SJSA1 (cell line): ENCODE measurements around the gene CYP8B1. TPM values are rescaled to one million over a fixed set of nuclear protein-coding genes. Genes with fewer than 3 reads are reported as not detected.

Experiments used
- DNase-seq, 2 experiments: peaks; one replicate each; pipeline ENCODE4 v3.0.0-alpha.2; 2015 to 2020; ENCODE audit warnings: low spot score in 2 of 2, low read depth in 1 of 2
- H3K27ac ChIP-seq: fragments of 250-450 bp; sonication (Bioruptor Pico); 2 replicates; pipeline ENCODE4 v1.5.1; 2020; ENCODE audit warnings: mild to moderate bottlenecking, moderate library complexity
- H3K27me3 ChIP-seq: fragments of 250-450 bp; sonication (Bioruptor Pico); replicated peaks from 2 replicates; pipeline ENCODE4 v1.5.1; 2020; ENCODE audit warnings: mild to moderate bottlenecking, moderate library complexity
- H3K36me3 ChIP-seq: fragments of 250-450 bp; sonication (Bioruptor Pico); 2 replicates; pipeline ENCODE4 v1.5.1; 2020; ENCODE audit warnings: mild to moderate bottlenecking
- H3K4me1 ChIP-seq: fragments of 250-450 bp; sonication (Bioruptor Pico); replicated peaks from 2 replicates; pipeline ENCODE4 v1.6.1; 2021; ENCODE audit warnings: mild to moderate bottlenecking
- H3K4me3 ChIP-seq: fragments of 250-450 bp; sonication (Bioruptor Pico); 2 replicates; pipeline ENCODE4 v1.5.1; 2020; ENCODE audit warnings: mild to moderate bottlenecking
- H3K9me3 ChIP-seq: fragments of 250-450 bp; sonication (Bioruptor Pico); replicated peaks from 2 replicates; pipeline ENCODE4 v1.5.1; 2020; ENCODE audit warnings: mild to moderate bottlenecking
- total RNA-seq: library from RNA; depleted of rRNA; stranded (reverse); fragments of >200 nt; shearing (Covaris generic); gene quantifications from 2 replicates; pipeline ENCODE4 v1.2.3, GENCODE V29; 2014; rRNA removed

The CYP8B1 gene
- total RNA-seq, result not detected in 2 replicates

GRCh38 chr3:42875325-42876151 lies at the start of gene CYP8B1:
CYP8B1 (minus strand) TSS chr3:42875879; CDS start chr3:42875816, 63 bp downstream.
- DNase-seq, result no peak
- H3K36me3 ChIP-seq, result no peaks in the 10 kb centered on the region
- H3K27me3 ChIP-seq, result no peaks in the 10 kb centered on the region
- H3K27ac ChIP-seq, result no peak within 1 kb of the TSS
- no peak within 1 kb of the TSS for H3K4me3 ChIP-seq
- peaks cover 2% of the 10 kb centered on the region for H3K4me1 ChIP-seq
- H3K9me3 ChIP-seq, result no peaks in the 10 kb centered on the region

GRCh38 chr3:42923606-42924005 lies 47.9 kb upstream of the CYP8B1 start:
- Histone ChIP-seq H3K9me3 (no peaks in the 10 kb centered on the region), H3K36me3 (no peaks in the 10 kb centered on the region), H3K27me3 (no peaks in the 10 kb centered on the region), H3K4me3 (no peak overlapping the region), H3K27ac (no peak overlapping the region), H3K4me1 (no peaks in the 10 kb centered on the region)
- DNase-seq, result no peak

- no peak for DNase-seq
- no peaks in the 10 kb centered on the region for H3K27me3 ChIP-seq
- H3K27ac ChIP-seq, result no peak overlapping the region
- no peaks in the 10 kb centered on the region for H3K4me1 ChIP-seq
- no peaks in the 10 kb centered on the region for H3K36me3 ChIP-seq
- no peak overlapping the region for H3K4me3 ChIP-seq
- H3K9me3 ChIP-seq, result peaks cover 15% of the 10 kb centered on the region
Observed at GRCh38 chr3:42914771-42915515, 39.3 kb upstream of the CYP8B1 start.

- no peak for DNase-seq
- H3K4me3 ChIP-seq, result no peak overlapping the region
- no peaks in the 10 kb centered on the region for H3K27me3 ChIP-seq
- H3K36me3 ChIP-seq, result no peaks in the 10 kb centered on the region
- peaks cover 15% of the 10 kb centered on the region for H3K9me3 ChIP-seq
- no peaks in the 10 kb centered on the region for H3K4me1 ChIP-seq
- no peak overlapping the region for H3K27ac ChIP-seq
Observed at GRCh38 chr3:42911551-42911950, 35.9 kb upstream of the CYP8B1 start.

GRCh38 chr3:42908675-42909074 lies 33.0 kb upstream of the CYP8B1 start:
- Histone ChIP-seq H3K27ac (no peak overlapping the region), H3K36me3 (no peaks in the 10 kb centered on the region), H3K4me3 (no peak overlapping the region), H3K27me3 (no peaks in the 10 kb centered on the region), H3K4me1 (no peaks in the 10 kb centered on the region), H3K9me3 (no peaks in the 10 kb centered on the region; the same call in 1 of the 2 replicates)
- DNase-seq, result no peak

GRCh38 chr3:42906848-42907183 lies 31.1 kb upstream of the CYP8B1 start:
- Histone ChIP-seq H3K4me3 (no peak overlapping the region), H3K27me3 (no peaks in the 10 kb centered on the region), H3K9me3 (no peaks in the 10 kb centered on the region; the same call in 1 of the 2 replicates), H3K36me3 (no peaks in the 10 kb centered on the region), H3K4me1 (no peaks in the 10 kb centered on the region), H3K27ac (no peak overlapping the region)
- DNase-seq, result no peak

GRCh38 chr3:42906070-42906847 lies 30.6 kb upstream of the CYP8B1 start, which contains the start of gene ZNF662:
ZNF662 (plus strand) TSS chr3:42906142; CDS start chr3:42908115, 1,973 bp downstream.
- DNase-seq, result no peak
- Histone ChIP-seq H3K27ac (no peak within 1 kb of the TSS), H3K4me1 (no peaks in the 10 kb centered on the region), H3K36me3 (no peaks in the 10 kb centered on the region), H3K9me3 (no peaks in the 10 kb centered on the region), H3K27me3 (no peaks in the 10 kb centered on the region), H3K4me3 (no peak within 1 kb of the TSS)

- no peaks in the 10 kb centered on the region for H3K4me1 ChIP-seq
- H3K27ac ChIP-seq, result no peak overlapping the region
- no peaks in the 10 kb centered on the region for H3K36me3 ChIP-seq
- no peak overlapping the region for H3K4me3 ChIP-seq
- no peaks in the 10 kb centered on the region for H3K9me3 ChIP-seq
- H3K27me3 ChIP-seq, result no peaks in the 10 kb centered on the region
- no peak for DNase-seq
Observed at GRCh38 chr3:42905740-42906069, 30.0 kb upstream of the CYP8B1 start.

GRCh38 chr3:42904076-42904475 lies 28.4 kb upstream of the CYP8B1 start:
- Histone ChIP-seq H3K27ac (no peak overlapping the region), H3K9me3 (no peaks in the 10 kb centered on the region), H3K27me3 (no peaks in the 10 kb centered on the region), H3K36me3 (no peaks in the 10 kb centered on the region), H3K4me3 (no peak overlapping the region), H3K4me1 (no peaks in the 10 kb centered on the region)
- DNase-seq, result no peak

GRCh38 chr3:42902257-42902656 lies 26.6 kb upstream of the CYP8B1 start:
- no peak overlapping the region for H3K4me3 ChIP-seq
- no peaks in the 10 kb centered on the region for H3K4me1 ChIP-seq
- H3K27ac ChIP-seq, result no peak overlapping the region
- H3K27me3 ChIP-seq, result no peaks in the 10 kb centered on the region
- H3K9me3 ChIP-seq, result no peaks in the 10 kb centered on the region
- no peaks in the 10 kb centered on the region for H3K36me3 ChIP-seq
- no peak for DNase-seq

- no peaks in the 10 kb centered on the region for H3K36me3 ChIP-seq
- no peak overlapping the region for H3K4me3 ChIP-seq
- H3K27ac ChIP-seq, result no peak overlapping the region
- no peaks in the 10 kb centered on the region for H3K9me3 ChIP-seq
- H3K4me1 ChIP-seq, result no peaks in the 10 kb centered on the region
- no peaks in the 10 kb centered on the region for H3K27me3 ChIP-seq
- DNase-seq, result no peak
Observed at GRCh38 chr3:42901073-42901415, 25.4 kb upstream of the CYP8B1 start.

- no peaks in the 10 kb centered on the region for H3K4me1 ChIP-seq
- H3K9me3 ChIP-seq, result no peaks in the 10 kb centered on the region
- no peaks in the 10 kb centered on the region for H3K36me3 ChIP-seq
- no peak overlapping the region for H3K27ac ChIP-seq
- H3K27me3 ChIP-seq, result no peaks in the 10 kb centered on the region
- DNase-seq, result no peak
- H3K4me3 ChIP-seq, result no peak overlapping the region
Observed at GRCh38 chr3:42900226-42901072, 24.8 kb upstream of the CYP8B1 start.
